ENCODE data around the gene INHBE.
"Not testable (repeated sequence)": the region's sequence is repeated elsewhere in the genome, so short reads cannot be mapped to it uniquely, and the experiment has no call there.

The INHBE gene

GRCh38 chr12:57454566-57455373 lies at the start of gene INHBE:
INHBE (plus strand) TSS chr12:57455307; CDS start chr12:57455537, 230 bp downstream.
- no peak within 1 kb of the TSS for H3K4me3 ChIP-seq (replicated peaks; ENCODE audit: low read depth, low read length)
- DNase-seq (ENCODE audit: low read depth): peak; percentile 73

GRCh38 chr12:57410534-57410933 lies 44.6 kb upstream of the INHBE start:
- H3K4me3 ChIP-seq (replicated peaks; ENCODE audit: low read depth, low read length): no peak overlapping the region
- DNase-seq (ENCODE audit: low read depth): no peak
- TF ChIP-seq, protein P1, sequence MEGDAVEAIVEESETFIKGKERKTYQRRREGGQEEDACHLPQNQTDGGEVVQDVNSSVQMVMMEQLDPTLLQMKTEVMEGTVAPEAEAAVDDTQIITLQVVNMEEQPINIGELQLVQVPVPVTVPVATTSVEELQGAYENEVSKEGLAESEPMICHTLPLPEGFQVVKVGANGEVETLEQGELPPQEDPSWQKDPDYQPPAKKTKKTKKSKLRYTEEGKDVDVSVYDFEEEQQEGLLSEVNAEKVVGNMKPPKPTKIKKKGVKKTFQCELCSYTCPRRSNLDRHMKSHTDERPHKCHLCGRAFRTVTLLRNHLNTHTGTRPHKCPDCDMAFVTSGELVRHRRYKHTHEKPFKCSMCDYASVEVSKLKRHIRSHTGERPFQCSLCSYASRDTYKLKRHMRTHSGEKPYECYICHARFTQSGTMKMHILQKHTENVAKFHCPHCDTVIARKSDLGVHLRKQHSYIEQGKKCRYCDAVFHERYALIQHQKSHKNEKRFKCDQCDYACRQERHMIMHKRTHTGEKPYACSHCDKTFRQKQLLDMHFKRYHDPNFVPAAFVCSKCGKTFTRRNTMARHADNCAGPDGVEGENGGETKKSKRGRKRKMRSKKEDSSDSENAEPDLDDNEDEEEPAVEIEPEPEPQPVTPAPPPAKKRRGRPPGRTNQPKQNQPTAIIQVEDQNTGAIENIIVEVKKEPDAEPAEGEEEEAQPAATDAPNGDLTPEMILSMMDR (IDR thresholded peaks at IDR 0.05; ENCODE audit: low read length, missing control alignments): no peak

More at GRCh38 chr12:57454566-57455373, at the start of gene INHBE:
- TF ChIP-seq, protein P1 (IDR thresholded peaks at IDR 0.05; ENCODE audit: low read length, missing control alignments): no peak

- not testable (repeated sequence) for H3K4me3 ChIP-seq (replicated peaks; ENCODE audit: low read depth, low read length); DNase-seq (ENCODE audit: low read depth)
These were observed 40.9 kb upstream of the INHBE start for GRCh38 chr12:57414160-57414559.

GRCh38 chr12:57415088-57415487 lies 40.0 kb upstream of the INHBE start:
- DNase-seq (ENCODE audit: low read depth): no peak
- TF ChIP-seq, protein P1 (IDR thresholded peaks at IDR 0.05; ENCODE audit: low read length, missing control alignments): no peak
- H3K4me3 ChIP-seq (replicated peaks; ENCODE audit: low read depth, low read length): no peak overlapping the region

DNA sequence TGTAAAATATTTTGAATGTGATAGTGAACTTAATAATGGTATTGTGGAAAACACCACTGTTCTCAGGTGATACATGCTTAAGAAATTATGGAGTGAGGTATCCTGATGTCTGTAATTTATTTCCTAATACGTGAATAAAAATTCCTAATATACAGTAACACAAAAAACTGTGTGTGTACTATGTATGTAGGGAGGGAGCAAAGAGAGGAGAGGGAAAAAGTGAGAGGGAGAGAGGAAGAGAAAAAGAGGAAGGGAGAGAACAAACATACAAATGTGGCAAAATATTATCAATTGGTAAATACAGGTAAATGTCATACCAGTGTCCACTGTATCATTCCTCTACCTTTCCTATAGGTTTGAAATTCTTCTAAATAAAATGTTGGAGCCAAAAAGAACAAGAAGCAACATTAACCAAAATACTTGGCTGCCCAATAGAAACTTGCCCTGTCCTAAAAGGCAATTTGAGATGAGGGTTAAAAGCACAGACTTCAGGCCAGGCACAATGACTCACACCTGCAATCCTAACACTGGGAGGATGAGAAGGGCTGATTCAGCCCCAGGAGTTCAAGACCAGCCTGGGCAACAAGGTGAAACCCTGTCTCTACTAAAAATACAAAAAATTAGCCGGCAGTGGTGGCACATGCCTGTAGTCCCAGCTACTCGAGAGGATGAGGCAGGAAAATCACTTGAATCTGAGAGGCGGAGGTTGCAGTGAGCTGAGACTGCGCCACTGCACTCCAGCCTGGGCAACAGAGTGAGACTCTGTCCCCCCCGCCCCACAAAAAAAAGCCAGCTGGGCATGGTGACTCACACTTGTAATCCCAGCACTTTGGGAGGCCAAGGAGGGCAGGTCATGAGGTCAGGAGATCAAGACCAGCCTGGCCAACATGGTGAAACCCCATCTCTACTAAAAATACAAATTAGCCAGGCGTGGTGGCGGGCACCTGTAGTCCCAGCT lies 38.8 kb upstream of the INHBE start:
- H3K4me3 ChIP-seq (replicated peaks; ENCODE audit: low read depth, low read length): no peak overlapping the region
- DNase-seq (ENCODE audit: low read depth): peak; percentile 8

DNA sequence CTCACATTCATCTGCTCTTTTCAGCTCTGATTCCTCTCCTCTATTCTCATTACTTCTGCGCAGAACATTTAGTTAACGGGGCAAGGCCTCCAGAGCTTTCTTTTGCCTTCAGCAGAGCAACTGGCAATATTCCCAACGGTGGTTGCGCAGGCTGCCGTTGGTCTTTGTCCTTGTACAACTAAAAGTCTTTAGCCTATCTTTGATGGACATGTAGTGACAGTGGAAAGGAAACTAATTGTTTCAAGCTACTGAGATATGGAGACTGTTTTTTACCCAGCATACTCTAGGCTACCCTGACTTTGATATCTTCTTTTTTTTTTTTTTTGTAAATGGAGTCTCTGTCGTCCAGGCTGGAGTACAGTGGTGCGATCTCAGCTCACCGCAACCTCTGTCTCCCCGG lies 36.9 kb upstream of the INHBE start:
- no peak overlapping the region for H3K4me3 ChIP-seq (replicated peaks; ENCODE audit: low read depth, low read length)
- no peak for DNase-seq (ENCODE audit: low read depth)
- TF ChIP-seq, protein P1 (IDR thresholded peaks at IDR 0.05; ENCODE audit: low read length, missing control alignments): no peak

More for the DNA sequence above, 38.8 kb upstream of the INHBE start:
- TF ChIP-seq, protein P1 (IDR thresholded peaks at IDR 0.05; ENCODE audit: low read length, missing control alignments): no peak

- no peak overlapping the region for H3K4me3 ChIP-seq (replicated peaks; ENCODE audit: low read depth, low read length)
- TF ChIP-seq, protein P1 (IDR thresholded peaks at IDR 0.05; ENCODE audit: low read length, missing control alignments): no peak
- no peak for DNase-seq (ENCODE audit: low read depth)
These were observed 35.6 kb upstream of the INHBE start for GRCh38 chr12:57419495-57419894.

All from fibroblast of pulmonary artery (primary cell).